GM23338 (cell line): Measurements from ENCODE around the gene ROPN1L. TPM values are rescaled to one million over a fixed set of nuclear protein-coding genes. Genes with fewer than 3 reads are reported as not detected.

Experiments used
- CTCF ChIP-seq, 2 experiments: fragments of 200-600 bp in 1 of 2; sonication (generic) in 1 of 2; conservative IDR thresholded peaks; 2 replicates each; pipeline versions ENCODE4 v1.5.1 to v1.6.1; 2016 to 2017; ENCODE audit warnings: antibody characterized with exemption in 2 of 2, low read depth in 2 of 2, mild to moderate bottlenecking in 2 of 2, moderate library complexity in 1 of 2
- POLR2AphosphoS5 ChIP-seq: IDR thresholded peaks from 2 replicates; pipeline ENCODE4 v1.6.1; 2016; ENCODE audit warnings: antibody characterized with exemption, low read depth
- REST ChIP-seq: IDR thresholded peaks from one replicate; pipeline ENCODE4 v1.6.1; 2018; ENCODE audit warnings: antibody characterized with exemption; ENCODE audit not compliant: unreplicated experiment
- ZNF114 ChIP-seq: fragments of 250-450 bp; sonication (Bioruptor Pico); IDR thresholded peaks from 2 replicates; pipeline ENCODE4 v1.5.0; 2020; ENCODE audit warnings: mild to moderate bottlenecking, moderate library complexity
- ZNF331 ChIP-seq: fragments of 250-450 bp; sonication (Bioruptor Pico); IDR thresholded peaks from 2 replicates; pipeline ENCODE4 v1.5.0; 2020; ENCODE audit warnings: low read depth, mild to moderate bottlenecking, moderate library complexity
- ZNF462 ChIP-seq: fragments of 250-450 bp; sonication (Bioruptor Pico); IDR thresholded peaks from 2 replicates; pipeline ENCODE4 v1.5.0; 2020; ENCODE audit warnings: mild to moderate bottlenecking, moderate library complexity
- polyA plus RNA-seq: library from polyadenylated mRNA; unstranded; fragments of >200 nt; fragmentation: Nextera tagmentation; extraction: Ambion mirVana; gene quantifications from 2 replicates; pipeline ENCODE4 v1.2.1, GENCODE V29; 2016
- total RNA-seq: library from RNA; depleted of rRNA; stranded (reverse); fragments of >200 nt; shearing (Covaris generic); gene quantifications from 2 replicates; pipeline ENCODE4 v1.2.3, GENCODE V29; 2014

ROPN1L gene
- total and polyA plus RNA-seq, 2 experiments from 2014 or later: 0.57 TPM; not detected in 1

- TF ChIP-seq ZNF462 (no peak), CTCF (conservative IDR thresholded peaks at IDR 0.05; ENCODE audit: low read depth in 2 of 2) (no peak), REST (no peak), POLR2AphosphoS5 (no peak), ZNF114 (CRISPR knock-in tag) (no peak), ZNF331 (CRISPR knock-in tag) (no peak)
Measured at GRCh38 chr5:10448754-10449360, 7.2 kb downstream of the ROPN1L start (continued).
